ENCODE results near the gene FOXP4.

DNA sequence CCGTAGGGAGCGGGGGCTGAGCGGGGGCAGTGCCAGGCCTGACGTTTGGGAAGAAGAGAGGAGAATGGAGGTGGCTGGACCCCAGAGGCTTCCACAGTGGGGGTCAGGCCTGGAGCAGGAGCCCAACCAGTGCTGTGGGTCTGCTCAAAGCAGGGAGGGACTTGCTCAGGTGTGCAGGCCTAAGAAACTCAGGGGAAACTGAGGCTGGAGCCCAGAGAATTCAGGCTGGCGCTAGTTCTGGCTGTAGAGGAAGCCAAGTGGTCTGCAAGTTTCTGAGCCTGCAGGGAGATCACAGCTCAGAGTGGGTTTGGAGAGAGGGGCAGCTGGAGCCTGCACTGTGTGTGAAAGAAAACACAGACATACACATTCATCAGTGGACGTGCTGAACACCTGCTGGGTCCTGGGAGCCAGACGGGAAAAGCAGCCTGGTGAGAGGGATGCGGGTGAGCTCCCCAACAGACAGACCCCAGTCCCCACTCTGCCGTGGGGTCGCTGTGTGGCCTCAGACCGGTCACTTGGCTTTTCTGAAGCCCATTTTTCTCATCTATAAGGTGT, 17.7 kb upstream of the FOXP4 start:
- no peak for TF ChIP-seq POLR2A (IDR thresholded peaks at IDR 0.05)
- TF ChIP-seq, protein P1, sequence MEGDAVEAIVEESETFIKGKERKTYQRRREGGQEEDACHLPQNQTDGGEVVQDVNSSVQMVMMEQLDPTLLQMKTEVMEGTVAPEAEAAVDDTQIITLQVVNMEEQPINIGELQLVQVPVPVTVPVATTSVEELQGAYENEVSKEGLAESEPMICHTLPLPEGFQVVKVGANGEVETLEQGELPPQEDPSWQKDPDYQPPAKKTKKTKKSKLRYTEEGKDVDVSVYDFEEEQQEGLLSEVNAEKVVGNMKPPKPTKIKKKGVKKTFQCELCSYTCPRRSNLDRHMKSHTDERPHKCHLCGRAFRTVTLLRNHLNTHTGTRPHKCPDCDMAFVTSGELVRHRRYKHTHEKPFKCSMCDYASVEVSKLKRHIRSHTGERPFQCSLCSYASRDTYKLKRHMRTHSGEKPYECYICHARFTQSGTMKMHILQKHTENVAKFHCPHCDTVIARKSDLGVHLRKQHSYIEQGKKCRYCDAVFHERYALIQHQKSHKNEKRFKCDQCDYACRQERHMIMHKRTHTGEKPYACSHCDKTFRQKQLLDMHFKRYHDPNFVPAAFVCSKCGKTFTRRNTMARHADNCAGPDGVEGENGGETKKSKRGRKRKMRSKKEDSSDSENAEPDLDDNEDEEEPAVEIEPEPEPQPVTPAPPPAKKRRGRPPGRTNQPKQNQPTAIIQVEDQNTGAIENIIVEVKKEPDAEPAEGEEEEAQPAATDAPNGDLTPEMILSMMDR (IDR thresholded peaks at IDR 0.05): no peak

All from breast epithelium (tissue), 3 donors.